GM23338 (cell line): Measurements from ENCODE around the gene TCERG1. TPM values are rescaled to one million over a fixed set of nuclear protein-coding genes. Genes with fewer than 3 reads are reported as not detected.

Source experiments
- ATAC-seq: fragments of 200-7000 bp; cut with Tn5 transposase; 3 replicates; pipeline ENCODE4 v1.9.1; 2020
- DNase-seq: peaks from one replicate; pipeline ENCODE4 v3.0.0-alpha.2; 2015; ENCODE audit warnings: low spot score
- H2AFZ ChIP-seq: fragments of 200-600 bp; sonication (generic); 2 replicates; pipeline ENCODE4 v1.8.0; 2016; ENCODE audit warnings: antibody characterized with exemption, mild to moderate bottlenecking, moderate library complexity
- H3F3A ChIP-seq: fragments of 200-600 bp; sonication (generic); replicated peaks from 2 replicates; pipeline ENCODE4 v1.8.0; 2017; ENCODE audit warnings: antibody characterized with exemption, mixed run types, low read depth
- H3K27ac ChIP-seq: fragments of 200-600 bp; sonication (generic); 2 replicates; pipeline ENCODE4 v1.6.1; 2016; ENCODE audit warnings: low read depth
- H3K27me3 ChIP-seq: fragments of 200-600 bp; sonication (generic); 2 replicates; pipeline ENCODE4 v1.8.0; 2016; ENCODE audit warnings: mild to moderate bottlenecking, mixed run types, moderate library complexity; ENCODE audit not compliant: insufficient read depth
- H3K36me3 ChIP-seq: fragments of 200-600 bp; sonication (generic); 2 replicates; pipeline ENCODE4 v1.8.0; 2016; ENCODE audit warnings: mild to moderate bottlenecking; ENCODE audit not compliant: insufficient read depth
- H3K4me1 ChIP-seq: fragments of 200-600 bp; sonication (generic); 2 replicates; pipeline ENCODE4 v1.8.0; 2016; ENCODE audit warnings: mild to moderate bottlenecking, moderate library complexity; ENCODE audit not compliant: insufficient read depth
- H3K4me2 ChIP-seq: fragments of 200-600 bp; sonication (generic); 2 replicates; pipeline ENCODE4 v1.7.1; 2017; ENCODE audit warnings: mixed run types
- H3K4me3 ChIP-seq: fragments of 200-600 bp; sonication (generic); 2 replicates; pipeline ENCODE4 v1.6.1; 2016; ENCODE audit warnings: mixed run types
- H3K79me2 ChIP-seq: fragments of 200-600 bp; sonication (generic); replicated peaks from 2 replicates; pipeline ENCODE4 v1.8.0; 2017; ENCODE audit warnings: mild to moderate bottlenecking; ENCODE audit not compliant: insufficient read depth
- H3K9me2 ChIP-seq: fragments of 200-600 bp; sonication (generic); 2 replicates; pipeline ENCODE4 v1.8.0; 2017; ENCODE audit not compliant: insufficient read depth
- H4K20me1 ChIP-seq: fragments of 200-600 bp; sonication (generic); replicated peaks from 2 replicates; pipeline ENCODE4 v1.8.0; 2017; ENCODE audit warnings: mild to moderate bottlenecking; ENCODE audit not compliant: insufficient read depth
- H3K27ac Mint-ChIP-seq: 2 replicates; pipeline ENCODE4 v1.8.0; 2020; ENCODE audit warnings: inconsistent platforms, mild to moderate bottlenecking, moderate library complexity, mixed read lengths
- H3K27me3 Mint-ChIP-seq: 3 replicates; pipeline ENCODE4 v1.8.0; 2022; ENCODE audit warnings: low read depth, mild to moderate bottlenecking, moderate library complexity, mixed read lengths, inconsistent platforms; ENCODE audit not compliant: insufficient read depth, poor library complexity
- H3K36me3 Mint-ChIP-seq: 3 replicates; pipeline ENCODE4 v1.8.0; 2021; ENCODE audit warnings: low read depth, mild to moderate bottlenecking, inconsistent platforms, moderate library complexity, mixed read lengths
- H3K4me1 Mint-ChIP-seq: 3 replicates; pipeline ENCODE4 v1.8.0; 2020; ENCODE audit warnings: mild to moderate bottlenecking, inconsistent platforms, mixed read lengths
- H3K4me3 Mint-ChIP-seq: 3 replicates; pipeline ENCODE4 v1.8.0; 2021; ENCODE audit warnings: moderate library complexity, mild to moderate bottlenecking, inconsistent platforms, mixed read lengths
- H3K9me3 Mint-ChIP-seq: 3 replicates; pipeline ENCODE4 v1.8.0; 2020; ENCODE audit warnings: moderate library complexity, mild to moderate bottlenecking, inconsistent platforms, mixed read lengths
- CREB1 ChIP-seq: fragments of 250-450 bp; sonication (Bioruptor Pico); IDR thresholded peaks from 2 replicates; pipeline ENCODE4 v1.5.0; 2020; ENCODE audit warnings: low read depth, mild to moderate bottlenecking, moderate library complexity
- ETS1 ChIP-seq: IDR thresholded peaks from 2 replicates; pipeline ENCODE4 v1.6.1; 2016; ENCODE audit warnings: antibody characterized with exemption
- EZH2 ChIP-seq: fragments of 200-600 bp; sonication (generic); IDR thresholded peaks from one replicate; pipeline ENCODE4 v1.8.0; 2017; ENCODE audit warnings: antibody characterized with exemption, mild to moderate bottlenecking, low read depth; ENCODE audit not compliant: unreplicated experiment
- EZH2phosphoT487 ChIP-seq: fragments of 200-600 bp; sonication (generic); IDR thresholded peaks from one replicate; pipeline ENCODE4 v1.8.1; 2018; ENCODE audit warnings: antibody characterized with exemption; ENCODE audit not compliant: unreplicated experiment
- JUNB ChIP-seq: IDR thresholded peaks from one replicate; pipeline ENCODE4 v1.6.1; 2016; ENCODE audit warnings: antibody characterized with exemption; ENCODE audit not compliant: unreplicated experiment
- NANOG ChIP-seq: IDR thresholded peaks from 2 replicates; pipeline ENCODE4 v1.6.1; 2016; ENCODE audit warnings: antibody characterized with exemption, borderline replicate concordance
- POLR2AphosphoS5 ChIP-seq: IDR thresholded peaks from 2 replicates; pipeline ENCODE4 v1.6.1; 2016; ENCODE audit warnings: antibody characterized with exemption, low read depth
- REST ChIP-seq: IDR thresholded peaks from one replicate; pipeline ENCODE4 v1.6.1; 2018; ENCODE audit warnings: antibody characterized with exemption; ENCODE audit not compliant: unreplicated experiment
- STAT1 ChIP-seq: IDR thresholded peaks from one replicate; pipeline ENCODE4 v1.6.1; 2016; ENCODE audit warnings: antibody characterized with exemption; ENCODE audit not compliant: unreplicated experiment
- ZNF114 ChIP-seq: fragments of 250-450 bp; sonication (Bioruptor Pico); IDR thresholded peaks from 2 replicates; pipeline ENCODE4 v1.5.0; 2020; ENCODE audit warnings: mild to moderate bottlenecking, moderate library complexity
- ZNF331 ChIP-seq: fragments of 250-450 bp; sonication (Bioruptor Pico); IDR thresholded peaks from 2 replicates; pipeline ENCODE4 v1.5.0; 2020; ENCODE audit warnings: low read depth, mild to moderate bottlenecking, moderate library complexity
- ZNF462 ChIP-seq: fragments of 250-450 bp; sonication (Bioruptor Pico); IDR thresholded peaks from 2 replicates; pipeline ENCODE4 v1.5.0; 2020; ENCODE audit warnings: mild to moderate bottlenecking, moderate library complexity
- polyA plus RNA-seq: library from polyadenylated mRNA; unstranded; fragments of >200 nt; fragmentation: Nextera tagmentation; extraction: Ambion mirVana; gene quantifications from 2 replicates; pipeline ENCODE4 v1.2.1, GENCODE V29; 2016
- total RNA-seq: library from RNA; depleted of rRNA; stranded (reverse); fragments of >200 nt; shearing (Covaris generic); gene quantifications from 2 replicates; pipeline ENCODE4 v1.2.3, GENCODE V29; 2014
- TF ChIP-seq, protein P1 (sequence below), 2 experiments: fragments of 200-600 bp in 1 of 2; sonication (generic) in 1 of 2; conservative IDR thresholded peaks; 2 replicates each; pipeline versions ENCODE4 v1.5.1 to v1.6.1; 2016 to 2017; ENCODE audit warnings: antibody characterized with exemption in 2 of 2, low read depth in 2 of 2, mild to moderate bottlenecking in 2 of 2, moderate library complexity in 1 of 2

The TCERG1 gene
- total and polyA plus RNA-seq, 2 experiments from 2014 or later = 127 to 178 TPM

GRCh38 chr5:146523698-146524097, 76.6 kb downstream of the TCERG1 start:
- Histone ChIP-seq H3K4me3 (no peak overlapping the region), H3K36me3 (no peaks in the 10 kb centered on the region), H3K79me2 (no peaks in the 10 kb centered on the region), H3K9me2 (no peaks in the 10 kb centered on the region), H4K20me1 (no peaks in the 10 kb centered on the region), H3F3A (no peaks in the 10 kb centered on the region), H2AFZ (no peak overlapping the region), H3K4me1 (no peaks in the 10 kb centered on the region), H3K4me2 (no peak overlapping the region), H3K27ac (no peak overlapping the region), H3K27me3 (no peaks in the 10 kb centered on the region)
- H3K4me1 Mint-ChIP-seq = no peaks in the 10 kb centered on the region
- TF ChIP-seq ZNF462 (CRISPR knock-in tag) (no peak), ETS1 (no peak), NANOG (no peak), POLR2AphosphoS5 (no peak), JUNB (no peak), EZH2 (no peak), ZNF331 (no peak), STAT1 (no peak), EZH2phosphoT487 (no peak), REST (no peak), CREB1 (no peak), ZNF114 (CRISPR knock-in tag) (no peak)
- TF ChIP-seq, protein P1, sequence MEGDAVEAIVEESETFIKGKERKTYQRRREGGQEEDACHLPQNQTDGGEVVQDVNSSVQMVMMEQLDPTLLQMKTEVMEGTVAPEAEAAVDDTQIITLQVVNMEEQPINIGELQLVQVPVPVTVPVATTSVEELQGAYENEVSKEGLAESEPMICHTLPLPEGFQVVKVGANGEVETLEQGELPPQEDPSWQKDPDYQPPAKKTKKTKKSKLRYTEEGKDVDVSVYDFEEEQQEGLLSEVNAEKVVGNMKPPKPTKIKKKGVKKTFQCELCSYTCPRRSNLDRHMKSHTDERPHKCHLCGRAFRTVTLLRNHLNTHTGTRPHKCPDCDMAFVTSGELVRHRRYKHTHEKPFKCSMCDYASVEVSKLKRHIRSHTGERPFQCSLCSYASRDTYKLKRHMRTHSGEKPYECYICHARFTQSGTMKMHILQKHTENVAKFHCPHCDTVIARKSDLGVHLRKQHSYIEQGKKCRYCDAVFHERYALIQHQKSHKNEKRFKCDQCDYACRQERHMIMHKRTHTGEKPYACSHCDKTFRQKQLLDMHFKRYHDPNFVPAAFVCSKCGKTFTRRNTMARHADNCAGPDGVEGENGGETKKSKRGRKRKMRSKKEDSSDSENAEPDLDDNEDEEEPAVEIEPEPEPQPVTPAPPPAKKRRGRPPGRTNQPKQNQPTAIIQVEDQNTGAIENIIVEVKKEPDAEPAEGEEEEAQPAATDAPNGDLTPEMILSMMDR (conservative IDR thresholded peaks at IDR 0.05; ENCODE audit: low read depth in 2 of 2) = no peak
- DNase-seq = no peak
- ATAC-seq = no peak
- H3K36me3 Mint-ChIP-seq = no peaks in the 10 kb centered on the region
- H3K4me3 Mint-ChIP-seq = no peak overlapping the region
- no peak overlapping the region for H3K27ac Mint-ChIP-seq
- no peaks in the 10 kb centered on the region for H3K27me3 Mint-ChIP-seq
- no peaks in the 10 kb centered on the region for H3K9me3 Mint-ChIP-seq
